ENCODE results near the gene USP25. TPM values are rescaled to one million over a fixed set of nuclear protein-coding genes. Genes with fewer than 3 reads are reported as not detected.

The USP25 gene
- total and polyA plus RNA-seq, 2 experiments from 2014 or later = 11.8 to 49.2 TPM

DNA sequence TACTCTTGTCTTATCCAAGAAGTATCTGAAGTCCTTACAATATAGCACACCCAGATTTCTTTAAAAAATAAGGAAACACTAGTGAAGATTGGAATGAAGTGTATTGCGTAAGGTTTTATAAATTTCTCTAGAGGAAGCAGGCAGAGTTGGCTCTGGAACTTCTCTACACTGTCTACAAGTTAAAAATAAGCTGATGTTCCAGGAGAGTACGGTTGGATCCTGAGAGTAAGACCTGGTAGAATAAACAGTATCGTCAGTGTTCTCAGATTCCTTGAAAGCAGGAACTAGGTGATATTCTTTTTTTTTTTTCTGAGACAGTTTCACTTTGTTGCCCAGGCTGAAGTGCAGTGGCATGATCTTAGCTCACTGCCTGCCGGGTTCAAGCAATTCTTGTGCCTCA lies 107.9 kb downstream of the USP25 start:
- DNase-seq (ENCODE audit: low spot score) (no peak), ATAC-seq (no peak)
- no peak overlapping the region for H3K27ac Mint-ChIP-seq
- Histone ChIP-seq H2AFZ (no peak overlapping the region), H3K27me3 (ENCODE audit: insufficient read depth) (no peaks in the 10 kb centered on the region), H3K9me2 (ENCODE audit: insufficient read depth) (no peaks in the 10 kb centered on the region), H3K4me1 (ENCODE audit: insufficient read depth) (no peaks in the 10 kb centered on the region), H3K79me2 (replicated peaks; ENCODE audit: insufficient read depth) (no peaks in the 10 kb centered on the region; the same call in none of the 2 replicates), H3F3A (replicated peaks; ENCODE audit: low read depth) (no peaks in the 10 kb centered on the region), H3K4me2 (no peak overlapping the region), H3K4me3 (no peak overlapping the region), H3K36me3 (ENCODE audit: insufficient read depth) (peaks cover 5% of the 10 kb centered on the region; the same call in 1 of the 2 replicates), H4K20me1 (replicated peaks; ENCODE audit: insufficient read depth) (no peaks in the 10 kb centered on the region; the same call in 1 of the 2 replicates), H3K27ac (ENCODE audit: low read depth) (no peak overlapping the region; the same call in 1 of the 2 replicates)
- no peaks in the 10 kb centered on the region for H3K9me3 Mint-ChIP-seq
- no peaks in the 10 kb centered on the region for H3K4me1 Mint-ChIP-seq
- no peaks in the 10 kb centered on the region for H3K27me3 Mint-ChIP-seq (ENCODE audit: insufficient read depth, low read depth, poor library complexity)
- no peak overlapping the region for H3K4me3 Mint-ChIP-seq
- peaks cover 3% of the 10 kb centered on the region; the same call in 2 of the 3 replicates for H3K36me3 Mint-ChIP-seq (ENCODE audit: low read depth)
- TF ChIP-seq JUNB (IDR thresholded peaks at IDR 0.05; ENCODE audit: unreplicated experiment) (no peak), EZH2phosphoT487 (IDR thresholded peaks at IDR 0.05; ENCODE audit: unreplicated experiment) (no peak), CTCF (conservative IDR thresholded peaks at IDR 0.05; ENCODE audit: low read depth in 2 of 2) (no peak), EZH2 (IDR thresholded peaks at IDR 0.05; ENCODE audit: low read depth, unreplicated experiment) (no peak), ZNF331 (CRISPR knock-in tag; IDR thresholded peaks at IDR 0.05; ENCODE audit: low read depth) (no peak), NANOG (IDR thresholded peaks at IDR 0.05; ENCODE audit: borderline replicate concordance) (no peak), ETS1 (IDR thresholded peaks at IDR 0.05) (no peak), ZNF114 (CRISPR knock-in tag; IDR thresholded peaks at IDR 0.05) (no peak), POLR2AphosphoS5 (IDR thresholded peaks at IDR 0.05; ENCODE audit: low read depth) (no peak)
- TF ChIP-seq, protein P1, sequence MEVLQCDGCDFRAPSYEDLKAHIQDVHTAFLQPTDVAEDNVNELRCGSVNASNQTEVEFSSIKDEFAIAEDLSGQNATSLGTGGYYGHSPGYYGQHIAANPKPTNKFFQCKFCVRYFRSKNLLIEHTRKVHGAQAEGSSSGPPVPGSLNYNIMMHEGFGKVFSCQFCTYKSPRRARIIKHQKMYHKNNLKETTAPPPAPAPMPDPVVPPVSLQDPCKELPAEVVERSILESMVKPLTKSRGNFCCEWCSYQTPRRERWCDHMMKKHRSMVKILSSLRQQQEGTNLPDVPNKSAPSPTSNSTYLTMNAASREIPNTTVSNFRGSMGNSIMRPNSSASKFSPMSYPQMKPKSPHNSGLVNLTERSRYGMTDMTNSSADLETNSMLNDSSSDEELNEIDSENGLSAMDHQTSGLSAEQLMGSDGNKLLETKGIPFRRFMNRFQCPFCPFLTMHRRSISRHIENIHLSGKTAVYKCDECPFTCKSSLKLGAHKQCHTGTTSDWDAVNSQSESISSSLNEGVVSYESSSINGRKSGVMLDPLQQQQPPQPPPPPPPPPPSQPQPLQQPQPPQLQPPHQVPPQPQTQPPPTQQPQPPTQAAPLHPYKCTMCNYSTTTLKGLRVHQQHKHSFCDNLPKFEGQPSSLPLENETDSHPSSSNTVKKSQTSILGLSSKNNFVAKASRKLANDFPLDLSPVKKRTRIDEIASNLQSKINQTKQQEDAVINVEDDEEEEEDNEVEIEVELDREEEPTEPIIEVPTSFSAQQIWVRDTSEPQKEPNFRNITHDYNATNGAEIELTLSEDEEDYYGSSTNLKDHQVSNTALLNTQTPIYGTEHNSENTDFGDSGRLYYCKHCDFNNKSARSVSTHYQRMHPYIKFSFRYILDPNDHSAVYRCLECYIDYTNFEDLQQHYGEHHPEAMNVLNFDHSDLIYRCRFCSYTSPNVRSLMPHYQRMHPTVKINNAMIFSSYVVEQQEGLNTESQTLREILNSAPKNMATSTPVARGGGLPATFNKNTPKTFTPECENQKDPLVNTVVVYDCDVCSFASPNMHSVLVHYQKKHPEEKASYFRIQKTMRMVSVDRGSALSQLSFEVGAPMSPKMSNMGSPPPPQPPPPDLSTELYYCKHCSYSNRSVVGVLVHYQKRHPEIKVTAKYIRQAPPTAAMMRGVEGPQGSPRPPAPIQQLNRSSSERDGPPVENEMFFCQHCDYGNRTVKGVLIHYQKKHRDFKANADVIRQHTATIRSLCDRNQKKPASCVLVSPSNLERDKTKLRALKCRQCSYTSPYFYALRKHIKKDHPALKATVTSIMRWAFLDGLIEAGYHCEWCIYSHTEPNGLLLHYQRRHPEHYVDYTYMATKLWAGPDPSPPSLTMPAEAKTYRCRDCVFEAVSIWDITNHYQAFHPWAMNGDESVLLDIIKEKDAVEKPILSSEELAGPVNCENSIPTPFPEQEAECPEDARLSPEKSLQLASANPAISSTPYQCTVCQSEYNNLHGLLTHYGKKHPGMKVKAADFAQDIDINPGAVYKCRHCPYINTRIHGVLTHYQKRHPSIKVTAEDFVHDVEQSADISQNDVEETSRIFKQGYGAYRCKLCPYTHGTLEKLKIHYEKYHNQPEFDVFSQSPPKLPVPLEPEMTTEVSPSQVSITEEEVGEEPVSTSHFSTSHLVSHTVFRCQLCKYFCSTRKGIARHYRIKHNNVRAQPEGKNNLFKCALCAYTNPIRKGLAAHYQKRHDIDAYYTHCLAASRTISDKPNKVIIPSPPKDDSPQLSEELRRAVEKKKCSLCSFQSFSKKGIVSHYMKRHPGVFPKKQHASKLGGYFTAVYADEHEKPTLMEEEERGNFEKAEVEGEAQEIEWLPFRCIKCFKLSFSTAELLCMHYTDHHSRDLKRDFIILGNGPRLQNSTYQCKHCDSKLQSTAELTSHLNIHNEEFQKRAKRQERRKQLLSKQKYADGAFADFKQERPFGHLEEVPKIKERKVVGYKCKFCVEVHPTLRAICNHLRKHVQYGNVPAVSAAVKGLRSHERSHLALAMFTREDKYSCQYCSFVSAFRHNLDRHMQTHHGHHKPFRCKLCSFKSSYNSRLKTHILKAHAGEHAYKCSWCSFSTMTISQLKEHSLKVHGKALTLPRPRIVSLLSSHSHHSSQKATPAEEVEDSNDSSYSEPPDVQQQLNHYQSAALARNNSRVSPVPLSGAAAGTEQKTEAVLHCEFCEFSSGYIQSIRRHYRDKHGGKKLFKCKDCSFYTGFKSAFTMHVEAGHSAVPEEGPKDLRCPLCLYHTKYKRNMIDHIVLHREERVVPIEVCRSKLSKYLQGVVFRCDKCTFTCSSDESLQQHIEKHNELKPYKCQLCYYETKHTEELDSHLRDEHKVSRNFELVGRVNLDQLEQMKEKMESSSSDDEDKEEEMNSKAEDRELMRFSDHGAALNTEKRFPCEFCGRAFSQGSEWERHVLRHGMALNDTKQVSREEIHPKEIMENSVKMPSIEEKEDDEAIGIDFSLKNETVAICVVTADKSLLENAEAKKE (CRISPR knock-in tag; IDR thresholded peaks at IDR 0.05) = no peak

Data from GM23338 (cell line).